ENCODE data around the gene SHISA6.

Gene SHISA6

GRCh38 chr17:11608396-11608795 lies 367.4 kb downstream of the SHISA6 start:
- DNase-seq: no peak

GRCh38 chr17:11610999-11611566 lies 370.1 kb downstream of the SHISA6 start:
- DNase-seq: no peak

DNA sequence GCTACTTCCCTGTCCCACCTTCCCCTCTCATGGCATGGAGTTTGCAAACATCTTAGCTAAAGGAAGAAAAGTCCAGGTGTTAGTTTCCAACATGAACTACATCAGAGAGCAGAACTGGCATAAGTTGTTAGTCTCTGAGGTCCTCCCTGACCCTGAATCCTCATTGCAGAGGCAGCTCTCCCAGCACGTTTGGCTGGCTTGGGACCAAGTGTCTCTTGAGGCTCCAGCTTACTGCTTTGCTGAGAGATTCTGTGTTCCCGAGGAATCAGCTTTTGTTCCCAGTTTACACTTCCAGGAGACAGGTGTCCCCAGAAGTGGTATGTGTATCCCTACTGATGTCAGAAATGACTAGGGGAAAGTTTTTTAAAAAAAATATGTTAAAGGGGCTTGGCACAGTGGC lies 371.9 kb downstream of the SHISA6 start:
- no peak for DNase-seq
